Measurements from ENCODE around the gene TRIM68.

TRIM68 gene

GRCh38 chr11:4606231-4607015 lies 1.6 kb downstream of the TRIM68 start:
- DNase-seq (ENCODE audit: low spot score): no peak

- no peak for DNase-seq (ENCODE audit: low spot score)
Observed at GRCh38 chr11:4605057-4605456, 3.0 kb downstream of the TRIM68 start.

- no peak for DNase-seq (ENCODE audit: low spot score)
Observed at GRCh38 chr11:4593739-4594138, 14.3 kb downstream of the TRIM68 start, which contains the start of gene OR52I1. Gene OR52I1, plus strand, starts transcription at chr11:4594039. Its CDS starts 0 bp downstream, at chr11:4594039.

- no peak for DNase-seq (ENCODE audit: low spot score)
Observed at GRCh38 chr11:4589017-4589416, 19.0 kb downstream of the TRIM68 start.

- no peak for DNase-seq (ENCODE audit: low spot score)
Observed at GRCh38 chr11:4581443-4581842, 26.6 kb downstream of the TRIM68 start, which contains the start of gene OR52I2. Gene OR52I2, plus strand, starts transcription at chr11:4581743.

- no peak for DNase-seq (ENCODE audit: low spot score)
Observed at GRCh38 chr11:4580124-4580523, 27.9 kb downstream of the TRIM68 start.

GRCh38 chr11:4578624-4579023 lies 29.4 kb downstream of the TRIM68 start:
- DNase-seq (ENCODE audit: low spot score): no peak

GRCh38 chr11:4577761-4578160 lies 30.3 kb downstream of the TRIM68 start:
- DNase-seq (ENCODE audit: low spot score): no peak

GRCh38 chr11:4576880-4577279 lies 31.2 kb downstream of the TRIM68 start:
- no peak for DNase-seq (ENCODE audit: low spot score)

GRCh38 chr11:4569075-4569474 lies 39.0 kb downstream of the TRIM68 start:
- no peak for DNase-seq (ENCODE audit: low spot score)

- DNase-seq (ENCODE audit: low spot score): no peak
Observed at GRCh38 chr11:4565371-4565770, 42.7 kb downstream of the TRIM68 start.

GRCh38 chr11:4560467-4560866 lies 47.6 kb downstream of the TRIM68 start:
- DNase-seq (ENCODE audit: low spot score): no peak

- DNase-seq (ENCODE audit: low spot score): no peak
Observed at GRCh38 chr11:4559527-4560440, 48.2 kb downstream of the TRIM68 start.

GRCh38 chr11:4551346-4551979 lies 56.6 kb downstream of the TRIM68 start:
- no peak for DNase-seq (ENCODE audit: low spot score)
